K562 (cell line): Measurements from ENCODE around the gene RIC3.

Experiments
- BHLHE40 ChIP-seq: IDR thresholded peaks from 2 replicates; pipeline ENCODE4 v1.6.1; 2011; ENCODE audit warnings: low read length, improper control_type of control experiment
- L3MBTL2 ChIP-seq: fragments of 450-650 bp; IDR thresholded peaks from 2 replicates; pipeline ENCODE4 v1.6.1; 2016; ENCODE audit warnings: mild to moderate bottlenecking, moderate library complexity
- NFRKB ChIP-seq: fragments of 450-650 bp; IDR thresholded peaks from 2 replicates; pipeline ENCODE4 v1.6.1; 2016; ENCODE audit warnings: low read depth
- RBBP5 ChIP-seq: fragments of 200-600 bp; sonication (generic); IDR thresholded peaks from 2 replicates; pipeline ENCODE4 v1.6.1; 2012; ENCODE audit warnings: borderline replicate concordance, mild to moderate bottlenecking, low read length, control low read depth, inconsistent platforms; ENCODE audit not compliant: insufficient read depth, poor library complexity, severe bottlenecking
- ZNF778 ChIP-seq: fragments of 450-650 bp; formaldehyde crosslinking; IDR thresholded peaks from 2 replicates; pipeline ENCODE4 v1.4.0; 2020; ENCODE audit warnings: mild to moderate bottlenecking, moderate library complexity
- TF ChIP-seq, protein P1 (sequence below): sonication (generic); formaldehyde crosslinking; IDR thresholded peaks from 2 replicates; pipeline ENCODE4 v1.8.1; 2023; ENCODE audit warnings: mild to moderate bottlenecking, missing genetic modification reagents

GRCh38 chr11:8096575-8096974 lies 72.2 kb downstream of the RIC3 start:
- TF ChIP-seq RBBP5: no peak
- no peak for TF ChIP-seq NFRKB
- TF ChIP-seq BHLHE40: no peak
- TF ChIP-seq L3MBTL2: no peak
- TF ChIP-seq ZNF778 (CRISPR knock-in tag): no peak
- TF ChIP-seq, protein P1, sequence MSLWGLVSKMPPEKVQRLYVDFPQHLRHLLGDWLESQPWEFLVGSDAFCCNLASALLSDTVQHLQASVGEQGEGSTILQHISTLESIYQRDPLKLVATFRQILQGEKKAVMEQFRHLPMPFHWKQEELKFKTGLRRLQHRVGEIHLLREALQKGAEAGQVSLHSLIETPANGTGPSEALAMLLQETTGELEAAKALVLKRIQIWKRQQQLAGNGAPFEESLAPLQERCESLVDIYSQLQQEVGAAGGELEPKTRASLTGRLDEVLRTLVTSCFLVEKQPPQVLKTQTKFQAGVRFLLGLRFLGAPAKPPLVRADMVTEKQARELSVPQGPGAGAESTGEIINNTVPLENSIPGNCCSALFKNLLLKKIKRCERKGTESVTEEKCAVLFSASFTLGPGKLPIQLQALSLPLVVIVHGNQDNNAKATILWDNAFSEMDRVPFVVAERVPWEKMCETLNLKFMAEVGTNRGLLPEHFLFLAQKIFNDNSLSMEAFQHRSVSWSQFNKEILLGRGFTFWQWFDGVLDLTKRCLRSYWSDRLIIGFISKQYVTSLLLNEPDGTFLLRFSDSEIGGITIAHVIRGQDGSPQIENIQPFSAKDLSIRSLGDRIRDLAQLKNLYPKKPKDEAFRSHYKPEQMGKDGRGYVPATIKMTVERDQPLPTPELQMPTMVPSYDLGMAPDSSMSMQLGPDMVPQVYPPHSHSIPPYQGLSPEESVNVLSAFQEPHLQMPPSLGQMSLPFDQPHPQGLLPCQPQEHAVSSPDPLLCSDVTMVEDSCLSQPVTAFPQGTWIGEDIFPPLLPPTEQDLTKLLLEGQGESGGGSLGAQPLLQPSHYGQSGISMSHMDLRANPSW (CRISPR knock-in tag): no peak
